Activated CD8-positive, alpha-beta memory T cell treated with anti-CD3 and anti-CD28 coated beads, Interleukin-2, amount 50 U/mL, for 24 hours (primary cell): ENCODE measurements around the gene ZSCAN21.
A peak's percentile ranks its signal among the peaks of the same experiment; 100 is the strongest.
"Not testable (repeated sequence)": the region's sequence is repeated elsewhere in the genome, so short reads cannot be mapped to it uniquely, and the experiment has no call there.

Source experiments
- DNase-seq: peaks from one replicate; pipeline ENCODE4 v3.0.0-alpha.2; 2020; ENCODE audit errors: extremely low read depth

ZSCAN21 gene

GRCh38 chr7:100049441-100050291, at the start of gene ZSCAN21:
ZSCAN21 (plus strand) TSS chr7:100049774; CDS start chr7:100057007, 7,233 bp downstream.
- DNase-seq, result peak; percentile 47

GRCh38 chr7:100000239-100000638, 49.3 kb upstream of the ZSCAN21 start:
- DNase-seq, result no peak

DNA sequence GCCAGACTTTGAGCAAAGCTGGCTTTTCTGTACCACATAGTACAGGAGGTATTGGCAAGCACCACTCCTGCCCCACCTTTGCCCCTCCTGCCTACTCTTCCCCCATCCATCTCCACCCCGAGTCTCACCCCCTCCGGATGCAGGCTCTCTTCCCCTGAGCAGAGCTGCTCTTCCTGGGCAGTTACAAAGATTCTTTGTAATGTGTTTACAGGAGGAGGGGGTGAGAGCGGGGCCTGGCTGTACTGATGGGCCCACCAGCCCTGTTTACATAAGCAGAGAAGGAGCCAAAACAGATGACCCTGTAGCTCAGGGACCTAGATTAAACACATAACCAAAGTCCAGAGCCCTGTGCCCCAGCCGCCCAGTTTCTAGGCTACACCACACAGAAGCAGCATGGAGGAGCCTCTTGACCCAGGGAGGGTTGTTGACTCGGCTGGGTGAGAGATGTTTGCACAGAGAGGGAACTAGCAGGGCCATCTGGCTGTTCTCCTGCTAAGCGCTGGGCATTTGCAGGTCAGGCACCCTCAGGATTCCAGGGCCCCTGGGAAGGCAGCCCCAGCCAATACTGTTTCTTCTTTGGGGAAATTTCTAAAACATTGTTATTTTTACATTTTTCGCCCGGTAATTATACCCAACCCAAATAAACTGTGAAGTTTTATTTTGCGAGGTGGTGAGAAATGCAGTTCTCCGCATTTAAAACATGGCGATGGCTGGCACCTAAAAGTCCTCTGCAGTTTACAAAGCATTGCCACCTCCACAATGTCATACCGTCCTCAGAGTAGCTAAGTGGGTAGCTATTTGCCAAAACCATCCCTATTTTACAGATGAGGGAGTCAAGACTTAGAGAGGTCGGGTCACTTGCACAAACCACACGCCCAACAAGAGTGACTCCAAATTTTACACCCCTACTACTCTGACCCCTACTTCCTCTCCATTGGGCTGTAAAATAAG, 45.6 kb upstream of the ZSCAN21 start:
- DNase-seq, result no peak

GRCh38 chr7:100007887-100008286, 41.7 kb upstream of the ZSCAN21 start:
- DNase-seq, result no peak

DNA sequence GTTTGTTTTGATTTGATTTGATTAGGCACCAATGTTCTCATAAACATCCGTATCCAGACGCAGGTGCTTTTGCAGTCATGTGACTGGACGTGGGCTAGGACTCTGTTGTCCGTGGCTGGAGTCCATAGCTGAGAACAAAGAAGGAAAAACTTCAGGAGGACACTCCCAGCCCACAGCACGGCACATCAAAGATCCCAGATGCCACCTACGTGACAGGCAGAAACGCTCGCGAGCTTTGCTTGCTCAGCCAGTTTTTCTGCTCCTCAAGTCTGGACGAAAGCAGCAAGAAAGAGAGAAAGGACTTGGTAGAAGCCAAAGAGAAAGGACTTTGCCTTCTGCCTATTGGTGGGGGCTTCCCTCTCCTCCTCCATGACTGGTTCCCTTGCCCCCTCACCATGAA, 41.0 kb upstream of the ZSCAN21 start:
- DNase-seq, result no peak

DNA sequence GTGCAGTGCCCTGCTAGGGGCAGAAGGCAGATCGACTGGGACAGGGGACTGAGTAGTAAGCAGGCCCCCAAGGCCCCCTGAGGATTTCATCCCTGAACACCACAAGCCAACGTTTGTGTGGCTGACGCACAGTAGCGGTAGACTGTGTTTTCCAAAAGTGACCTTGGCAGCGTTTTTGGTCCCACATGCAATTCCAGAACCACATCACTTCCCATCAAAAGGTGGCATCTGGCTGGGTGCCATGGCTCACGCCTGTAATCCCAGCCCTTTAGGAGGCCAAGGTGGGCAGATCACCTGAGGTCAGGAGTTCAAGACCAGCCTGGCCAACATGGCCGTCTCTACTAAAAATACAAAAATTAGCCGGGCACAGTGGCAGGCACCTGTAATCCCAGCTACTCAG, 39.6 kb upstream of the ZSCAN21 start:
- DNase-seq, result not testable (repeated sequence)

DNA sequence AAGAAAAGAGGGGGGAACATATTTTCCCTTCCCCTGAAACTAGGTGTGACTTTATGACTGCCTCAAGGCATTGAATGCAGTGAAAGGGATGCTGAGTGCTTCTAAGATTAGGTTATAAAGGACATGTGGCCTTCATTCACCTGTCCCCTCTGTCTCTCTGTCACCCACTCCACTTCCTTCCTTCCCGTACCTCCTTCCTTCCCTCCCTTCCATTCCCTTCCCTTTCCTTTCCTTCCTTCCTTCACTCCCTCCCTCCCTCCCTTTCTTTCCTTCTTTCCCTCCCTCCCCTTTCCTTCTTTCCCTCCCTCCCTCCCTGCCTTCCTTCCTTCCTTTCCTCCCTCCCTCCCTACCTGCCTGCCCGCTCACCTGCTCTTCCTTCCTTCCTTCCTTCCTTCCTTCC, 38.7 kb upstream of the ZSCAN21 start:
- DNase-seq, result no peak

GRCh38 chr7:100011516-100011915, 38.1 kb upstream of the ZSCAN21 start:
- DNase-seq, result no peak

DNA sequence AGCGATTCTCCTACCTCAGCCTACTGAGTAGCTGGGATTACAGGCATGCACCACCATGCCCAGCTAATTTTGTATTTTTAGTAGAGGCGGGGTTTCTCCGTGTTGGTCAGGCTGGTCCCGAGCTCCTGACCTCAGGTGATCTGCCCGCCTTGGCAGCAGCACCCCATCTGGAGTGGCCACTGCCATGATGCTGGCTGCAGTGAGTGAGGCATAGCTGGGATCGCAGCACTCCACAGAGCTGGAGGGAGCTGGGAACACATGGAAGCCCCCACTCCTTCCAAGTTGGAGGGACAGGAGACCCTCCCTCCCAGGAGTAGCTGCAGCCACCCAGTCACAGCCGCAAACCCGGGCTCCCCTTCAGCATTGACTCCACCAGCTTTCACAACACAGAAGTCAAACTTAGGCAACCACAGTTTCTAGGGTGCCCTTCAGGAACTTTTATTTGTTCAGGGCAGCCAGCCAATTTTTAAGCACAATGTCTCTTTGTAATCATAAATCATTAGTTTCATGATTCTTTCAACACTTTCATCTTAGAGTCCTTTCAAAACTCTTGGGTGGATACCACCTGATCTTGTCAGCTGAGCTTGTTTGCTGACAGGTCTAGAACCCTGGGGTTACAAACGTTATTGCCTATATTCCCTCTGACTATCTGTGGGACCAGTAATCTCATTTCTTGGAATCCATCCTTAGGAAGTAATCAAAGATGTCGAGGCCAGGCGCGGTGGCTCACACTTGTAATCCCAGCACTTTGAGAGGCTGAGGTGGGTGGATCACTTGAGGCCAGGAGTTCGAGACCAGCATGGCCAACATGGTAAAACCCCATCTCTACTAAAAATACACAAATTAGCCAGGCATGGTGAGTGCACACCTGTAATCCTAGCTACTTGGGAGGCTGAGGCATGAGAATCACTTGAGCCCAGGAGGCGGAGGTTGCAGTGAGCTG, 36.9 kb upstream of the ZSCAN21 start:
- not testable (repeated sequence) for DNase-seq

- DNase-seq, result no peak
These were observed 36.3 kb upstream of the ZSCAN21 start for GRCh38 chr7:100013328-100013676.

- peak; percentile 63 for DNase-seq
These were observed 34.1 kb upstream of the ZSCAN21 start, which contains the start of gene ZKSCAN1 for GRCh38 chr7:100015232-100016214. ZKSCAN1 (plus strand) TSS chr7:100015596; CDS start chr7:100023507, 7,911 bp downstream.

- DNase-seq, result no peak
These were observed 33.2 kb upstream of the ZSCAN21 start for GRCh38 chr7:100016215-100016901.

DNA sequence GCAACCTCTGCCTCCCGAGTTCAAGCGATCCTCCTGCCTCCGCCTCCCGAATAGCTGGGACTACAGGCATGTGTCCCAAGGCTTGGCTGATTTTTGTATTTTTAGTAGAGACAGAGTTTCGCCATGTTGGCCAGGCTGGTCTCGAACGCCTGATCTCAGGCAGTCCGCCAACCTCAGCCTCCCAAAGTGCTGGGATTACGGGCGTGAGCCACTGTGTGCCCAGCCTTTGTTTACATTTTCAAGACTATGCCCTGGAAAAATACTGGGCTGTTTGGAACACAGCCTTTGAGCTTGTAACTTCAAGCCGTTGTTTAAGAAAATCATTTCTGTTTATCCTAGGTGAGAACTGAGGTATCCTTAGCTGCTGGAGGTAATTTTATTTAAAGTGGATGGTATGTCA, 32.3 kb upstream of the ZSCAN21 start:
- no peak for DNase-seq

DNA sequence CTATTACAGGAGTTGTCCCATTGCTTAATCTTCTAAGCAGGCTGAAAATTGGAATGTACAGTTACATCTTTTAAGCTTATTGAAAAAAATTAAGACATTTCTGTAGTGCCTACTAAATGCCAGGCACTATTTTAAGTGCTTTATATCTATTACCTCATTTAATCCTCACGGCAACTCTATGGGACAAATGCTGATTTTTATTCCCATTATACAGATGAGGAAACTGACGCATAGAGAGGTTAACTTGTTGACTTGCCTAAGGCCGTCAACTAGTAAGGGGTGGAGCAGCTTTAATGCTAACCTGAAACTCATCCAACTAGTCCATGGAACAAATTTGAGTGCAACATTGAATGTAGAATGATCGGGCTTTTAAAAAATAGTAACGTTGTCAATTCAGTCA, 31.7 kb upstream of the ZSCAN21 start:
- DNase-seq, result no peak

- DNase-seq, result no peak
These were observed 29.7 kb upstream of the ZSCAN21 start for GRCh38 chr7:100019908-100020307.

- no peak for DNase-seq
These were observed 28.3 kb upstream of the ZSCAN21 start for GRCh38 chr7:100021297-100021696.

GRCh38 chr7:100022621-100023020, 27.0 kb upstream of the ZSCAN21 start:
- DNase-seq, result no peak

- DNase-seq, result no peak
These were observed 26.0 kb upstream of the ZSCAN21 start for GRCh38 chr7:100023526-100023925.

DNA sequence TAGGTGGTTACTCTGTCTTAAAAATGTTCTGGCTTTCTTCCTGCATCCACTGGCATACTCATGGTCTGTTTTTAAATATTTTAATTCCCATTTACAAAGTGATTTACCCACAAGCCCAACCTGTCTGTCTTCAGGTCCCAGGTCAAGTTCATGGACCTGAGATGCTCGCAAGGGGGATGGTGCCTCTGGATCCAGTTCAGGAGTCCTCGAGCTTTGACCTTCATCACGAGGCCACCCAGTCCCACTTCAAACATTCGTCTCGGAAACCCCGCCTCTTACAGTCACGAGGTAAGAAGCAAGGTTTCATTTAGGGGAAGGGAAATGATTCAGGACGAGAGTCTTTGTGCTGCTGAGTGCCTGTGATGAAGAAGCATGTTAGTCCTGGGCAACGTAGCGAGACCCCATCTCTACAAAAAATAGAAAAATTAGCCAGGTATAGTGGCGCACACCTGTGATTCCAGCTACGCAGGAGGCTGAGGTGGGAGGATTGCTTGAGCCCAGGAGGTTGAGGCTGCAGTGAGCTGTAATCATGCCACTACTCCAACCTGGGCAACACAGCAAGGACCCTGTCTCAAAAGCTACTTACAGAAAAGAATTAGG, 25.5 kb upstream of the ZSCAN21 start:
- DNase-seq, result no peak
